Fibroblast of skin of left biceps (primary cell): ENCODE data around the gene SPAG16.
"Not testable (repeated sequence)": the region's sequence is repeated elsewhere in the genome, so short reads cannot be mapped to it uniquely, and the experiment has no call there.

Experiments used
- DNase-seq, 2 experiments: peaks; one replicate each; pipeline ENCODE4 v3.0.0-alpha.2; 2013; ENCODE audit warnings: low read depth in 2 of 2

SPAG16 gene

GRCh38 chr2:213691351-213691750, 407.1 kb downstream of the SPAG16 start:
- DNase-seq = no peak

DNA sequence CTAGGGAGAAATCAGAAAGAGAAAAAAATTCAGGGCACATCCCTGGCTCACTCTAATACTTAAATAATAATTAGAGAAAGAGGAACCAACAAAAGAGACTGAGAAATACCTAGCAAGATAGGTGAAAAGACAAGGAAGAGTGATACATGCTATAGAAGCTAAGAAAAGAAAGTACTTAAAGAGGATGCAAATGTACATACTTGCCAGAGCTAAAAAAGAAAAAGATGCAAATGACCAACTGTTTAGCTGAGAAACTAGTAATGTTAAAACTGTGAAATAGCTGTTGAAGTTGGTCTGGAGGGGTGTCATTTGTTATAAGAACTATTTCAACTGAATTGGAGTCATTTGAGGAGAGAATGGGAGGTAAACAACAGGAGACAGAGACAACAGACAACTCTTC, 412.2 kb downstream of the SPAG16 start:
- no peak for DNase-seq

- not testable (repeated sequence) for DNase-seq
These were observed 417.1 kb downstream of the SPAG16 start for GRCh38 chr2:213701365-213701764.

DNA sequence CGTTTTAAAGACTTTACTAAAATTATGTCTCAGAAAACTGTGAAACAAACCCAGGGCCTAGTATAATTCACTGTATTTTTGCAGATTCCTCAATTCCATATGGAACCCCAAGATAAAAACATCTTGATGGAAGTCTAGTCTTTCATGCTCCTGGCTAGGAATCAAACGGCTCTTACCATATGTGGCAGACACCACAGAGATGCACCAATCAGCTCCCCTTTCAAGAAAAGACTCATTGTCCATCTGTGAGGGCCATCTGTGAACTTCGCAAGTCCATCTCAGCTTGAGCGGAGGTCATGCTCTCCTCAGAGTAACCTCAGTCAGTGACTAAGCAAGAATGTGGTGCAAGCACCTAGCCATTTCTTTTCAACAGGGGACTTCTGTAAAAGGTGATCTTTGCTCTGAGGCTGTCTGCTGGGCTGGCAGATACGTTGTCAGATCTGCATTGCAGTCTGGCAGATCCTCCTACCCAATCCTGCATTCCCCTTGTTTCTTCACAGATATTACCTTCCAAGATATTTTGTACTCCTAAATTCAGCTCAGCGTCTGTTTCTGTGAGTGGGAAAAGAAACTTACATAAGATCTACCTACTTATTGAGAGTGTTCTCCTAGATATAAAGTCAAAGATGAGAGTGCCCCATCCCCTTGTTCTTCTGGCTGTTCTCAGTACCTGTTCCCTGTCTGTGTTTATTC, 419.3 kb downstream of the SPAG16 start:
- no peak for DNase-seq

- DNase-seq = no peak
These were observed 425.9 kb downstream of the SPAG16 start for GRCh38 chr2:213710164-213710563.

DNA sequence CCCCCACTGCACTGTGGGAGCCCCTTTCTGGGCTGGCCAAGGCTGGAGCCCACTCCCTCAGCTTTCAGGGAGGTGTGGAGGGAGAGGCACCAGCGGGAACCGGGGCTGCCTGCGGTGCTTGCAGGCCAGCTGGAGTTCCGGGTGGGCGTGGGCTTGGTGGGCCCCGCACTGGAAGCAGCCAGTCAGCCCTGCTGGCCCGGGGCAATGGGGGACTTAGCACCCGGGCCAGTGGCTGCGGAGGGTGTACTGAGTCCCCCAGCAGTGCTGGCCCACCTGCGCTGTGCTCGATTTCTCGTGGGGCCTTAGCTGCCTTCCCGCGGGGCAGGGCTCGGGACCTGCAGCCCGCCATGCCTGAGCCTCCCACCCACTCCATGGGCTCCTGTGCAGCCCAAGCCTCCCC, 434.1 kb downstream of the SPAG16 start:
- not testable (repeated sequence) for DNase-seq

- no peak for DNase-seq
These were observed 438.3 kb downstream of the SPAG16 start for GRCh38 chr2:213722565-213722964.

DNA sequence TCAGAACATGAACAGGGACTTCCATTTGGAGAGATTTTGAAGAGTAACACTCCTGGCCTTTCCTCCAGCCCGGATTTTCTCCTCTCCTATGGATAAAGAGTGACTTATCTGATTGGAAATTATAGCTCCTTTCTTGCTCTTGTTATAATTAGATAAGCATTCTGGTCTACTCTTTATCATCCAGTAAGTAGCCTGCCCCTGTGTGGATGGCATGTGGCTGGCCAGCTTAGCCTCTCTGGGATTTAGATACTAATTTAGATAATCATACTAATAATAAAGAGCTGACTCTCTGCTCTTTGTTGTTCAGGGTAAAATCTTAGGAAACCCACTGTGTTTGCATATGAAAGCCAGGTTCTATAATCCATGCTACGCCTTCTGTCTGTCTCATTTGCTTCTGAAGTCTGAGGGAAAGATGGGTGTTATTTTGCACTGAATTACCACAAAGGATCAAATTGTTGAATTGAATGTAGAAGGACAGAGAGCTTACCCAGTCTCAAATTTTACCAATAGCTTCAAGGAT, 438.8 kb downstream of the SPAG16 start:
- DNase-seq = no peak

GRCh38 chr2:213723707-213724106, 439.4 kb downstream of the SPAG16 start:
- DNase-seq = no peak

- DNase-seq = no peak
These were observed 441.8 kb downstream of the SPAG16 start for GRCh38 chr2:213726101-213726500.

- no peak for DNase-seq
These were observed 449.6 kb downstream of the SPAG16 start for GRCh38 chr2:213733893-213734292.

DNA sequence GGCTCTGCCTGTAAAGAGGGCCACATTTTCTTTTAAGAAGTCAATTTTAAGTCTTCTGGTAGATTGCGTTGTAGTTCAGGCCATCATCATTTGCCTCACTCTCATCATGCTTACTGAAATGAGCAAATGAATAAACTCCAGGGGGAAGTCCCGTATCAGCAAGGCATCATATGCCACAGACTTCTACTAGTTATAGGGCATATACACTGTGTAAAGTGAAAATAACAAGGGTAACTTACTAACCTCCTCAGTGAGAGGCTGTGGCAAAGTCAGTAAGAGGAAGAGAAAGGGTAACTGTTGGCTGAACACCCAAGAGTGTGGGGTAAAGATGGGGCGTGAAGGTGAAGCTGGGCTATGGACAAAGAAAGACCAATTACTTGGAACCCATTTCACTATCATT, 456.2 kb downstream of the SPAG16 start:
- DNase-seq = no peak

GRCh38 chr2:213751446-213751845, 467.2 kb downstream of the SPAG16 start:
- no peak for DNase-seq

DNA sequence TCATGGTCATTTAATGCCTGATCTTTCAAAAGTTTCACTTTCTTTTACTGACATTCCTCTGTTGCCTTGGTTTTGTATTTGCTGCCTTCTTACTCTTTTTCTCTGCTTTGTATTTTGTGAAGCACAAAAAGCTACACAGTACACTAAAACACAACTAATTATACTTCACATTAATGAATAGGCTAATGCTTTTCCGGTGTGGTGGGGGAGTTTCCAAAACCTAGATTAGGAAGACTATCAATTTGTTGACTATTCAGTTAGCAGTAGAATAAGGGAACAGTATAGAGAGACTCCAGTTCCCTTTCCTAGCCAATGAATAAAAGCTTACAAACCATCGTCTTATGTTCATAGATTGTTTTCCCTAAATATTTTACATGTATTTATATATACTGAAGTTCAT, 468.3 kb downstream of the SPAG16 start:
- no peak for DNase-seq

DNA sequence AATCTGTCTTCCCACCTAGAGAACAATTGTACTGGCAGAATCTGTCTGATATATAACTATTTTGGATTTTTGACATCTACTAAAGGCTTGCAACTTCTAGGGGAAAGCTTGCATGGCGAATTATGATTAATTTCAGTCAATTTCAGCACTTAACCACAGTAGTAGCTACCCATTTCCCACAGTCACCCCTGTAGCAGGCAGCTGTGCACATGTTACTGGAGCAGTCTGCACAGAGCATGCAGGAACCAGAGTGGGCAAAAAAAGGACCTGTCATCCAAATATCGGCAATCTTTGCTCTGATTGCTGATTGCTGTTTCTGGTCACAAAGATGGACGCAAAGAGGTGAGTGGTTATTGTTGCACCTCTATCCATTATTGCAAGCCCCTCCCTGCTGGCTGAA, 473.3 kb downstream of the SPAG16 start:
- no peak for DNase-seq

DNA sequence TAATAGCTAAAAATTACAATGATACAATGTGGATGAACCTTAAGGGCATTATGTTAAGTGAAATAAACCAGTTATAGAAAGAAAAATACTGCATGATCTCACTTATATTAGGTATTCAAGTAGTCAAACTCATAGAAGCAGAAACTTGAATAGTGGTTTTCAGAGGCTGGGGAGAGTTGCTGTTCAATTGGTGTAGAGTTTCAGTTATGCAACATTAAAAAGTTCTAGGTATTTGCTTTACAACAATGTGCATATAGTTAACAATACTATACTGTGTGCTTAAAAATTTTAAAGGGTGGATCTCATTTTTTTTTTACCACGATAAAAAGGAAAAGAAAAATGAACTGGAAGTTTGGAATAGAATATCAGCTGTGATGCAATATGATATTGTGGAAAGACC, 479.1 kb downstream of the SPAG16 start:
- DNase-seq = no peak

GRCh38 chr2:213763963-213764362, 479.7 kb downstream of the SPAG16 start:
- no peak for DNase-seq

GRCh38 chr2:213764849-213765248, 480.6 kb downstream of the SPAG16 start:
- no peak for DNase-seq

- no peak for DNase-seq
These were observed 481.8 kb downstream of the SPAG16 start for GRCh38 chr2:213766062-213766461.

GRCh38 chr2:213766465-213766901, 482.2 kb downstream of the SPAG16 start:
- DNase-seq = no peak

DNA sequence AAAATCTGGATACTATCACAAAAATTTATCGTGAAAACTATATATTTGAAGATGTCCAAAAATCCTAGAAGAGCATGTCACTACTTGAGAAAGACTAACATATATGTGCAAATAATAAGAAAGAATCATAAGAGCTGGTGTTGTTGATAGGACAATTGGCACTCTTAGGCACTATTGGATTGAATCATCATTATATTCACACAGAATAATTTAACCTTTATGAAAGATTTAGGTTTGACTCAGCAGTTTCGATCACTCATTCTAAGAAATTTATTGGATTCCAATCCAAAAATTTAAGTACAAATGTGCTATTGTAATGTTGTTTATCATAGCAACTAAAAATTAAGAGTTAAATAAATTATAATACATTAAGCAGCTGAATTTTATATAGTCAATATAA, 503.6 kb downstream of the SPAG16 start:
- DNase-seq = no peak

DNA sequence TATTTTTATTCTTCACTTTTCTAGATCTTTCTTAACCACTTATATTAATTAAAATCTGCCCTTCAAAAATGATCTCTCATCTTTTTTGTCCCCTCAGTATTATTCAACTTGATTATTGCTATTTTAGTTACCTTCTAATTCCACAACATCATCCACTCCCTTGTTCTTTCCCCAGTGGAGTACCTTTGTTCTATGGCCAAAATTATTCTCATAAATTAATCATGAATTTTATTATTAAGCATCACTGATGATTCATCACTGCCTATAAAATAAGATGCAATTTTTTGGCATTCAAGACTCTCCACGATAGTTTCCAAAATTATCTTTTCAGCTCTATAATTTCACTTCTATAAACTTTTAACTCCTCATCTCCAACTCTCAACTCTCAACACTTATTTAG, 505.7 kb downstream of the SPAG16 start:
- no peak for DNase-seq

- DNase-seq = no peak
These were observed 507.8 kb downstream of the SPAG16 start for GRCh38 chr2:213792045-213792444.
